Thymus (tissue), 11 donors: ENCODE data around the gene TMED4. TPM values are rescaled to one million over a fixed set of nuclear protein-coding genes. Genes with fewer than 3 reads are reported as not detected.

Experiments used
- DNase-seq, 9 donors: peaks; one replicate each; pipeline ENCODE4 v3.0.0-alpha.2; 2013; ENCODE audit warnings: low spot score in 9 of 9, low read depth in 6 of 9, missing footprints in 1 of 9
- H3K27ac ChIP-seq, 2 donors: one replicate each; pipeline ENCODE4 v1.5.1; 2013; ENCODE audit warnings: control low read depth in 1 of 2, low read depth in 1 of 2, low read length in 1 of 2, mild to moderate bottlenecking in 1 of 2, moderate library complexity in 1 of 2
- H3K27me3 ChIP-seq, 2 donors: one replicate each; pipeline ENCODE4 v1.5.1; 2013; ENCODE audit warnings: low read length in 1 of 2; ENCODE audit not compliant: control insufficient read depth in 2 of 2, insufficient read depth in 1 of 2
- H3K36me3 ChIP-seq, 2 donors: one replicate each; pipeline ENCODE4 v1.5.1; 2013; ENCODE audit warnings: low read length in 1 of 2, mild to moderate bottlenecking in 1 of 2, moderate library complexity in 1 of 2; ENCODE audit not compliant: control insufficient read depth in 2 of 2, insufficient read depth in 2 of 2
- H3K4me1 ChIP-seq, 2 donors: one replicate each; pipeline ENCODE4 v1.5.1; 2013; ENCODE audit warnings: low read length in 2 of 2; ENCODE audit not compliant: control insufficient read depth in 2 of 2, insufficient read depth in 2 of 2
- H3K4me3 ChIP-seq, 2 donors: one replicate each; pipeline ENCODE4 v1.5.1; 2013; ENCODE audit warnings: low read length in 2 of 2, control low read depth in 1 of 2, mild to moderate bottlenecking in 1 of 2
- H3K9me3 ChIP-seq, 2 donors: one replicate each; pipeline ENCODE4 v1.5.1; 2013; ENCODE audit warnings: low read length in 1 of 2, mild to moderate bottlenecking in 1 of 2; ENCODE audit not compliant: control insufficient read depth in 2 of 2, insufficient read depth in 1 of 2
- WGBS: extraction: QIAGEN DNeasy Blood & Tissue Kit; methylation state at CpG from one replicate; pipeline ENCODE4 v1.1.7; 2013; 5-methylcytosine and 5-hydroxymethylcytosine counted together
- polyA plus RNA-seq: library from polyadenylated mRNA; stranded (reverse); fragments of 200-250 nt; gene quantifications from one replicate; pipeline ENCODE4 v1.2.3, GENCODE V29; 2013
- total RNA-seq: library from RNA; stranded (reverse); fragments of 120-200 nt; gene quantifications from one replicate; pipeline ENCODE4 v1.2.4, GENCODE V29; 2013
- donor health status: healthy.

Gene TMED4
- total and polyA plus RNA-seq, 2 donors: 46.9 to 57.6 TPM

GRCh38 chr7:44539669-44540506 is 42.1 kb downstream of the TMED4 start:
- Histone ChIP-seq H3K9me3 (no peaks in the 10 kb centered on the region), H3K27ac (no peak overlapping the region), H3K4me1 (no peaks in the 10 kb centered on the region), H3K36me3 (no peaks in the 10 kb centered on the region), H3K4me3 (no peak overlapping the region), H3K27me3 (no peaks in the 10 kb centered on the region)
- WGBS: 96% methylated on average over 27 of the region's 27 CpGs
- no peak for DNase-seq

GRCh38 chr7:44538798-44539668 is 43.0 kb downstream of the TMED4 start:
- Histone ChIP-seq H3K4me3 (no peak overlapping the region), H3K4me1 (no peaks in the 10 kb centered on the region), H3K27me3 (no peaks in the 10 kb centered on the region), H3K27ac (no peak overlapping the region), H3K9me3 (no peaks in the 10 kb centered on the region), H3K36me3 (no peaks in the 10 kb centered on the region)
- 95% methylated on average over 32 of the region's 32 CpGs for WGBS
- no peak for DNase-seq

GRCh38 chr7:44538093-44538797 is 43.8 kb downstream of the TMED4 start:
- H3K4me3 ChIP-seq: no peak overlapping the region
- no peaks in the 10 kb centered on the region for H3K36me3 ChIP-seq
- DNase-seq: no peak
- WGBS: 95% methylated on average over 17 of the region's 17 CpGs
- H3K27me3 ChIP-seq: no peaks in the 10 kb centered on the region
- H3K4me1 ChIP-seq: no peaks in the 10 kb centered on the region
- no peaks in the 10 kb centered on the region for H3K9me3 ChIP-seq
- no peak overlapping the region for H3K27ac ChIP-seq

- Histone ChIP-seq H3K9me3 (no peaks in the 10 kb centered on the region), H3K4me1 (no peaks in the 10 kb centered on the region), H3K27ac (no peak overlapping the region), H3K4me3 (no peak overlapping the region), H3K36me3 (no peaks in the 10 kb centered on the region), H3K27me3 (no peaks in the 10 kb centered on the region)
- WGBS: 97% methylated on average over 6 of the region's 6 CpGs
- DNase-seq: no peak
These were observed 44.6 kb downstream of the TMED4 start for GRCh38 chr7:44537442-44537841.

GRCh38 chr7:44536090-44536489 is 45.9 kb downstream of the TMED4 start:
- no peaks in the 10 kb centered on the region for H3K9me3 ChIP-seq
- H3K4me1 ChIP-seq: no peaks in the 10 kb centered on the region
- no peak overlapping the region for H3K4me3 ChIP-seq
- H3K27me3 ChIP-seq: no peaks in the 10 kb centered on the region
- no peak for DNase-seq
- H3K36me3 ChIP-seq: no peaks in the 10 kb centered on the region
- no peak overlapping the region for H3K27ac ChIP-seq
- 95% methylated on average over 10 of the region's 10 CpGs for WGBS

- Histone ChIP-seq H3K27me3 (no peaks in the 10 kb centered on the region), H3K9me3 (no peaks in the 10 kb centered on the region), H3K36me3 (no peaks in the 10 kb centered on the region), H3K4me1 (no peaks in the 10 kb centered on the region), H3K27ac (no peak overlapping the region), H3K4me3 (no peak overlapping the region)
- 97% methylated on average over 8 of the region's 8 CpGs for WGBS
- DNase-seq: no peak
These were observed 46.5 kb downstream of the TMED4 start for GRCh38 chr7:44535348-44536064.

GRCh38 chr7:44534501-44534900 is 47.5 kb downstream of the TMED4 start:
- H3K4me1 ChIP-seq: no peaks in the 10 kb centered on the region
- 76% methylated on average over 7 of the region's 7 CpGs for WGBS
- H3K27me3 ChIP-seq: no peaks in the 10 kb centered on the region
- no peaks in the 10 kb centered on the region for H3K9me3 ChIP-seq
- no peaks in the 10 kb centered on the region for H3K36me3 ChIP-seq
- H3K4me3 ChIP-seq: no peak overlapping the region
- no peak overlapping the region for H3K27ac ChIP-seq
- DNase-seq: peak in 8 of 9 donors; percentile 16 to 55 (median 26)

GRCh38 chr7:44534087-44534486 is 47.9 kb downstream of the TMED4 start:
- Histone ChIP-seq H3K27me3 (no peaks in the 10 kb centered on the region), H3K4me1 (no peaks in the 10 kb centered on the region), H3K4me3 (no peak overlapping the region), H3K36me3 (no peaks in the 10 kb centered on the region), H3K27ac (no peak overlapping the region), H3K9me3 (no peaks in the 10 kb centered on the region)
- DNase-seq: no peak
- WGBS: 93% methylated on average over 5 of the region's 5 CpGs
